Activated B cell treated with CpG ODN at 0.5 μM for 24 hours (primary cell): Measurements from ENCODE around the gene CLIC6. TPM values are rescaled to one million over a fixed set of nuclear protein-coding genes. Genes with fewer than 3 reads are reported as not detected.

ENCODE experiments used
- ATAC-seq: fragments of 200-7000 bp; cut with Tn5 transposase; one replicate; pipeline ENCODE4 v1.10.0; 2021; ENCODE audit warnings: low read depth, mild to moderate bottlenecking, moderate library complexity
- CTCF ChIA-PET: fragments of 350-600 bp; sonication (Branson Sonifier 250); formaldehyde crosslinking; loops from one replicate; lab custom pipeline; 2021; ENCODE audit warnings: antibody characterized with exemption; lab: Charles Lee
- POLR2A ChIA-PET: fragments of 350-600 bp; sonication (Branson Sonifier 250); formaldehyde crosslinking; loops from one replicate; lab custom pipeline; 2021; ENCODE audit warnings: antibody characterized with exemption; lab: Charles Lee
- DNase-seq: peaks from one replicate; pipeline ENCODE4 v3.0.0; 2022
- H3K27ac Mint-ChIP-seq: one replicate; pipeline ENCODE4 v1.8.0; 2020; ENCODE audit warnings: mixed read lengths
- H3K27me3 Mint-ChIP-seq: one replicate; pipeline ENCODE4 v1.8.0; 2021; ENCODE audit warnings: mixed read lengths
- H3K36me3 Mint-ChIP-seq: one replicate; pipeline ENCODE4 v1.8.0; 2021; ENCODE audit warnings: low read depth, mixed read lengths
- H3K4me1 Mint-ChIP-seq: one replicate; pipeline ENCODE4 v1.8.0; 2021; ENCODE audit warnings: mixed read lengths
- H3K4me3 Mint-ChIP-seq: one replicate; pipeline ENCODE4 v1.8.0; 2020; ENCODE audit warnings: mild to moderate bottlenecking, mixed read lengths
- H3K9me3 Mint-ChIP-seq: one replicate; pipeline ENCODE4 v1.8.0; 2020; ENCODE audit warnings: mixed read lengths
- intact Hi-C: fragments of 100-400 bp; cut with micrococcal nuclease; formaldehyde crosslinking; loops from one replicate; pipeline ENCODE4 v1.15.1; 2024
- total RNA-seq: library from RNA; stranded (reverse); gene quantifications from 2 replicates; pipeline ENCODE4 v1.2.3, GENCODE V29; 2022
- TF ChIP-seq, protein P1 (sequence below): fragments of 200-600 bp; IDR thresholded peaks from one replicate; pipeline ENCODE4 v1.8.0; 2022; ENCODE audit warnings: antibody characterized with exemption, mild to moderate bottlenecking

The CLIC6 gene
- total RNA-seq, 1 donor from 2014 or later = not detected

DNA sequence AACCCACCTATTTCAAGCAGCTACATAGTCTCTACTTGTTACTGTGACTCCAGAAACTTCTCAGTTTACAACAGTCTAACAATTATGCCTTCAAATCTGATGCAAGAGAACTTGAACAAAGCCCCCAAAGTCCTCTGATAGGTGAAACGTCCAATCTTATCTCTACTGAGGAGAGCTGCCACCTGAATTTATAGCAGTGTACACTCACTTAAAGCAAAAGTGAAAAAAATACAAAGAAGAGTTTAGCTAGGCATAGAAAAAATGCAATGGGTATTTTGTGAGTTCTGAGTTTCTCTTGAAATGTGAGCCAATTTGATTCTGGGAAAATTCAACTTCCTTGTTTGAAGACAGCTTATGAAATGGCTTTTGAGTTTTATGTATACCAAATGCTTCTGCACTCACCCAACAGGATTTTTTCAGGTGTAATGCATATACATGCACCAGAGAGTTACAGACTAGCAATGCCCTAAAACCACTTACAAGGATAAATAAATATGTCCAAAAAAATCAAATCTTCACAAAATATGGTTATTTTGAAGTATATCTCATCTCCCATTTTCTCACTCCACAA lies 17.8 kb upstream of the CLIC6 start:
- intact Hi-C loops = no loop called here
- Mint-ChIP-seq H3K4me3 (no peak overlapping the region), H3K27ac (no peak overlapping the region), H3K27me3 (peaks cover 37% of the 10 kb centered on the region), H3K4me1 (no peaks in the 10 kb centered on the region), H3K36me3 (no peaks in the 10 kb centered on the region), H3K9me3 (peaks cover 9% of the 10 kb centered on the region)
- ChIA-PET CTCF (no interaction called here), POLR2A (interaction anchor here (0.6 kb wide), 1 partner anchor 20 kb away, joined by 7 read pairs; no protein-coding TSS in a partner anchor)
- ATAC-seq (no peak), DNase-seq (no peak)
- TF ChIP-seq, protein P1, sequence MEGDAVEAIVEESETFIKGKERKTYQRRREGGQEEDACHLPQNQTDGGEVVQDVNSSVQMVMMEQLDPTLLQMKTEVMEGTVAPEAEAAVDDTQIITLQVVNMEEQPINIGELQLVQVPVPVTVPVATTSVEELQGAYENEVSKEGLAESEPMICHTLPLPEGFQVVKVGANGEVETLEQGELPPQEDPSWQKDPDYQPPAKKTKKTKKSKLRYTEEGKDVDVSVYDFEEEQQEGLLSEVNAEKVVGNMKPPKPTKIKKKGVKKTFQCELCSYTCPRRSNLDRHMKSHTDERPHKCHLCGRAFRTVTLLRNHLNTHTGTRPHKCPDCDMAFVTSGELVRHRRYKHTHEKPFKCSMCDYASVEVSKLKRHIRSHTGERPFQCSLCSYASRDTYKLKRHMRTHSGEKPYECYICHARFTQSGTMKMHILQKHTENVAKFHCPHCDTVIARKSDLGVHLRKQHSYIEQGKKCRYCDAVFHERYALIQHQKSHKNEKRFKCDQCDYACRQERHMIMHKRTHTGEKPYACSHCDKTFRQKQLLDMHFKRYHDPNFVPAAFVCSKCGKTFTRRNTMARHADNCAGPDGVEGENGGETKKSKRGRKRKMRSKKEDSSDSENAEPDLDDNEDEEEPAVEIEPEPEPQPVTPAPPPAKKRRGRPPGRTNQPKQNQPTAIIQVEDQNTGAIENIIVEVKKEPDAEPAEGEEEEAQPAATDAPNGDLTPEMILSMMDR = no peak

DNA sequence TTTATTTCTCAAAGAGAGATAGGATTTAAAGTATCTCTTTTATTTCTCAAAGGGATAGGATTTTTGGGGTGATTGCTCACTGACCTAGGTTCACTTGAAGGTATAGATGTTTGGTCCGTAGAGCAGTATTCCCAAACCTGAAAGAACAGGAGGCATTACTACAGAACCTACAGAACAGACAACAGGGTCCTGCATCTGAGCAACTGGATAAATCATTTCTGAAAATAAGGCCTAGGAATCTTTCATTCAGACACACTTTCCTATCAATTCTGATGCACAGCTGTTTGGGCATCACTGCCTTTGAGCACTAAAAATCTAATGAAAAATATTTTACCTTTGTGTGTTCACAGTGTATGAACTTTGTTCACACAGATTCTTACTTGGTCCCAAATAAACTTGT lies 17.2 kb upstream of the CLIC6 start:
- no peak overlapping the region for H3K4me3 Mint-ChIP-seq
- TF ChIP-seq, protein P1 = no peak
- intact Hi-C loops = no loop called here
- peaks cover 43% of the 10 kb centered on the region for H3K27me3 Mint-ChIP-seq
- DNase-seq = no peak
- H3K9me3 Mint-ChIP-seq = peaks cover 9% of the 10 kb centered on the region
- H3K36me3 Mint-ChIP-seq = no peaks in the 10 kb centered on the region
- CTCF ChIA-PET = no interaction called here
- ATAC-seq = no peak
- no peaks in the 10 kb centered on the region for H3K4me1 Mint-ChIP-seq
- POLR2A ChIA-PET = no interaction called here
- no peak overlapping the region for H3K27ac Mint-ChIP-seq

DNA sequence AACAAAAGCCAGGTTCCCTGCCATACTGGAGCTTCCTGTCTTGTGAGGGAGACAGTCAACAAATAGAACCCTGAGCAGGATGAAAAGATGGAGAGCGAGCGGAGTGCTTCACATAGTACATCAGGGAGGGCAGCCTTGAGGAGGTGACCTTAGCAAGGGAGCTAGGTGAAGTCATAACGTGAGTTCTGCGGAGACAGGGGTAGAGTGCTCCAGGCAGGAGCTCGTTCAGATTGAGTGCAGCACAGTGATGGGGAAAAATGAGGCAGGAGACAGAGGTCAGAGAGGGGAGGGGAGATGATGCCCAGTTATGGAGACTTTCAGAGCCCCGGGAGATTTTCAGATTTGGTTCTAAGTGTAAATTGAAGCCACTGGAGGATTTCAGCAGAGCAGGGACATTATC lies 15.3 kb upstream of the CLIC6 start:
- no peak for ATAC-seq
- DNase-seq = no peak
- Mint-ChIP-seq H3K27ac (no peak overlapping the region), H3K4me3 (no peak overlapping the region), H3K4me1 (no peaks in the 10 kb centered on the region), H3K9me3 (peaks cover 9% of the 10 kb centered on the region), H3K36me3 (no peaks in the 10 kb centered on the region), H3K27me3 (peaks cover 53% of the 10 kb centered on the region)
- intact Hi-C loops = no loop called here
- CTCF ChIA-PET = no interaction called here
- POLR2A ChIA-PET = no interaction called here
- TF ChIP-seq, protein P1 = no peak

DNA sequence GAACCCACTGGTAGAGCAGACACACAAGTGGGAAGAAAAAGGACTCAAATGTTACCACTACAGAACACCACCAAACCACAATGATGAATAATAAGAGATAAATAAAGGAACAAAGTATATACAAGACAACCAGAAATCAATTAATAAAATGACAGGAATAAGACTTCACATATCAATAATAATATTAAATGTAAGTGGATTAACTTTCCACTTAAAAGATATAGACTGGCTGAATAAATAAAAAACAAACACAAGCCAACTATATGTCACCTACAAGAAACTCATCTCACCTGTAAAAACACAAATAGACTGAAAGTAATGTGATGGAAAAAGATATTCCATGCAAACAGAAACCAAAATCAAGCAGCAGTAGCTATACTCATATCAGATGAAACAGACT lies 6.9 kb upstream of the CLIC6 start:
- no peak overlapping the region for H3K27ac Mint-ChIP-seq
- no peaks in the 10 kb centered on the region for H3K4me1 Mint-ChIP-seq
- peaks cover 28% of the 10 kb centered on the region for H3K9me3 Mint-ChIP-seq
- DNase-seq (no peak), ATAC-seq (no peak)
- intact Hi-C loops = no loop called here
- H3K27me3 Mint-ChIP-seq = peaks cover 26% of the 10 kb centered on the region
- TF ChIP-seq, protein P1 = no peak
- no peak overlapping the region for H3K4me3 Mint-ChIP-seq
- ChIA-PET CTCF (no interaction called here), POLR2A (no interaction called here)
- H3K36me3 Mint-ChIP-seq = peaks cover 5% of the 10 kb centered on the region

DNA sequence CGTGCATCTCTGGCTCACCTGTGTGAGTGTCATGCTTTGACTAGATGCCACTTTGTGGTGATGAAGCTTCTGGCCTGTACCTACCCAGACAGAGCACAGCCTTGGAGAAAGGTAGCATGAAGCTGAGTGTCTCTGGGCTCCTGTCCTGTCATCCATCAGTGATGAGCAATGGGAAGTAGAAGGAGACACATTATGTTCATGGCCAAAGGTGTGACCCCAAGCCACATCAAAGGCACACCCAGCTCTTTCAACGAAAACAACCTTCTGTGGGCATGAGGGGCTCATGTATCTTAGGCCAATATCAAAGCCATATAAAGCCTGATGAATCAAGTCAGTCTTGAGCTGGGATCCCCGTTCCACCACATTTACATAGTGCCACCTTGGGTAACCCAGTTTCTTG lies 1.0 kb upstream of the CLIC6 start:
- intact Hi-C loops = no loop called here
- ATAC-seq = no peak
- DNase-seq = no peak
- POLR2A ChIA-PET = no interaction called here
- no peaks in the 10 kb centered on the region for H3K36me3 Mint-ChIP-seq
- H3K4me1 Mint-ChIP-seq = peaks cover 5% of the 10 kb centered on the region
- peaks cover 3% of the 10 kb centered on the region for H3K9me3 Mint-ChIP-seq
- CTCF ChIA-PET = no interaction called here
- H3K27ac Mint-ChIP-seq = no peak overlapping the region
- H3K4me3 Mint-ChIP-seq = no peak overlapping the region
- H3K27me3 Mint-ChIP-seq = peaks cover 37% of the 10 kb centered on the region
- TF ChIP-seq, protein P1 = no peak
